Fibroblast of skin of abdomen (primary cell): ENCODE results near the gene IGSF23.
"Not testable (repeated sequence)": the region's sequence is repeated elsewhere in the genome, so short reads cannot be mapped to it uniquely, and the experiment has no call there.

Source experiments
- DNase-seq: peaks from one replicate; pipeline ENCODE4 v3.0.0-alpha.2; 2013

The IGSF23 gene

DNA sequence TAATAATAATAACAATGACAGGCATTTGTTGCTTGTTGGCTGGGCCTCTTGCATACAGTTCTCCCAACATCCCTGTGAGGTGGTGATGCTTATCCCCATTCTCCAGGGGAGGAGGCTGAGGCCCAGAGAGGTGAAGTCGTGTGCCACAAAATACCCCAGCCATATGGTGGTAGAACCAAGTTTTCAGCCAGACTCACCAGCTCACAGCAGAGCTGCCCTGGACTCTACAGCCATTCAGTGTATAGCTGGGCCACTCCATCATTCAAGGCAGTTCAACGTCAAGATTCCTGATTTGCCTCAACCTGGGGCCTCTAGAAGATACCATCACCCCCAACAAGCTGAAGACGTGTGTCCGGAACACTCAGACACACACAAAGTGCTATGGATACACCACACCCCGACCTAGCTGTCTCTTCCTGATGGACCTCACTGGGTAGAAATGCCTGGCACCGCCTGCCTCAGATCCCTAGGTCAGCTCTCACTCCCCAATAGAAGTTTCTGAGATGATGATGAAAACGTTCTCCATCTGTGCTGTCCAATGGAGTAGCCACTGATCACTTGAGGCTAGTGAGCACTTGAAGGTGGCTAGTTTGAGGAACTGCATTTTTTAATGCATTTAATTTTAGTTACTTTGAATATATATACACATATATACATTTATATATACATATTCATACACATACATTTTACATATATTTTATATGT, 53.6 kb downstream of the IGSF23 start:
- DNase-seq = no peak

DNA sequence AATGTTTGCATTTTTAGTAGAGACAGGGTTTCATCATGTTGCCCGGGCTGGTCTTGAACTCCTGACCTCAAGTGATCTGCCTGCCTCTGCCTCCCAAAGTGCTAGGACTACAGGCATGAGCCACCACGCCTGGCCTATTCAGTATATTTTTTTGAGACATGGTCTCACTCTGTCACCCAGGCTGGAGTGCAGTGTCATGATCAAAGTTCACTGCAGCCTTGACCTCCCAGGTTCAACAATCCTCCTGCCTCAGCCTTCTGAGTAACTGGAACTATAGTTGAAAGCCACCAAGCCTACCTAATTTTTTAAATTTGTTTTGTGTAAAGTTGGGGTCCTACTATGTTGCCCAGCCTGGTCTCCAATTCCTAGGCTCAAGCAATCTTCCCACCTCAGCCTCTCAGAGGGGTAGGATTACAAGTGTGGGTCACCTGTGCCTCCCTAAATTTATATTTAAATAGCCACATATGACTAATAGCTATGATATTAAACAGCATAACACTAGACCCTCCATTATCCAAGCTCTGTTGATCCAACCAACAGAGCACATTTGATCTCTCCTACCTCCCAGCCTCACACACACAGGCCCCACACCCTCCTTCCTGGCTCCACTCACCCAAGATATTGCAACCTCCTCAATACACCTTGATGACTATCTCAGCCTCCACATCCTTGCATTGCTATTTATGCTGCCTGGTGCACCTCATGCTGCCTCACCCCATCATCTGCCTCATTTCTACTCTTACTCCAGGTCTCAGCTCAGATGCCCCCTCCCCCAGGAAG, 55.8 kb downstream of the IGSF23 start:
- DNase-seq = no peak

DNA sequence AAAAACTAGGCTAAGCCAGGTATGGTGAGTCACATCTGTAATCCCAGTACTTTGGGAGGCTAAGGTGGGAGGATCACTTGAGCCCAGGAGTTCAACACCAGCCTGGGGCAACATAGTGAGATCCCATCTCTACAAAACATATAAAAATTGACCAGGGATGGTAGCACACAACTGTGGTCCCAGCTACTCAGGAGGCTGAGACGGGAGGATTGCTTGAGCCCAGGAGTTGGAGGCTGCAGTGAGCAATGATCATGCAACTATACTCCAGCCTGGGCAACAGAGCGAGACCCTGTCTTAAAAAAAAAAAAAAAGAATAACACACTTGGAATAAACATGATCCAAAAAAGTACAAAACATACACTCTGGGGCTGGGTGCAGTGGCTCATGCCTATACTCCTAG, 56.7 kb downstream of the IGSF23 start:
- not testable (repeated sequence) for DNase-seq

- DNase-seq = no peak
Measured at GRCh38 chr19:44671400-44671799, 58.0 kb downstream of the IGSF23 start, which contains the start of gene CEACAM19. Gene CEACAM19, plus strand, starts transcription at chr19:44671482. Its CDS starts 450 bp downstream, at chr19:44671932.

- DNase-seq = no peak
Measured at GRCh38 chr19:44672226-44672625, 58.9 kb downstream of the IGSF23 start.

DNA sequence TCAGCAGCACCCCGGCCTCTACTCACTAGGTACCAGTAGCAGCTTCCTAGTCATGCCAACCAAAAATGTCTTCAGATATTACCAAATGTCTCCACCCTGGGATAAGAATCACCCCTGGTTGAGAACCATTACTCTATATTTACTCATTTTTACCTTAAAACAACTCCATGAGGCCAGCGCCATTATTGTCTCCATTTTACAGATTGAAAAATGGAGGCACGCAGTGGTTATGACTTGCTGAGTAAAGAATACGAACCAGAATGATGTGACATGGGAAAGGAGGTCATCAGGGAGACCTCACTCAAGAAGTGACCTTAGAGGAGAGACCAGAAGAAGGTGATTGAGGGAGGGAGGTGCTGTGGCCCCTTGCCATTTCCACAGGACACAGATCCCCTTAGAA, 60.1 kb downstream of the IGSF23 start:
- no peak for DNase-seq

- no peak for DNase-seq
Measured at GRCh38 chr19:44675521-44675920, 62.2 kb downstream of the IGSF23 start.

DNA sequence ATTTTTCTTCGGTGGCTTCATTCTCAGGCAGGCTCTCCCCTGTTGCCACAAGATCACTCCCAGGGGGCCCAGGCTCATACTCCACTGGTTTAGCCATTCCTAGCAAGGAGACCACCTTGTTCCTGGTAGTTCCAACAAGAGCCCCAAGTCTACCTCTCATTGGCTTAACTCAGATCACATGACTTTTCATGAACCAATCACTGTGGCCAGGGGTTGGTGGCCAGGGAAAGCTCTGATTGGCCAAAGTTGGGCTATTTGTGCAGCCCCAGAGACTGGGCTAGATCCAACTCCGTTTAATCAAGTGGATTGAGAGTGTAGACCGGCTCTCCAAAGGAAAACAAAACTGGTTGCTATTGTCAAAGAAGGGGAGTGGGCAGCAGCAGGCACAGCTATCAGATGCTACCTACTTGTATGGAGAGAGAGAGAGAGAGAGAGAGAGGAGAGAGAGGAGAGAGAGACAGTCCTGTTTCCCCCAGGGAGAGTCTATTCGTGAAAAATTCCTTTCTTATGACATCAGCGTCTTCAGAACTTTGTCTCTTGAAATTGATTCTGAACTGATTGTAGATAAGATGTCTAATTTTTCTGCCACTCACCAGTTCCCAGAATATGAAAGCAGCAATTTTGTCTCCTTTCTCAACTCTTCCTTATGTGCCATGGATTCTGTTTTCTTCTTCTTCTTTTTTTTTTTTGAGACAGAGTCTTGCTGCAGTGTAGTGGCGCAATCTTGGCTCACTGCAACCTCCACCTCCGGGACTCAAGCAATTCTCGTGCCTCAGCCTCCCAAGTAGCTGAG, 63.9 kb downstream of the IGSF23 start:
- peak; percentile 74 for DNase-seq

DNA sequence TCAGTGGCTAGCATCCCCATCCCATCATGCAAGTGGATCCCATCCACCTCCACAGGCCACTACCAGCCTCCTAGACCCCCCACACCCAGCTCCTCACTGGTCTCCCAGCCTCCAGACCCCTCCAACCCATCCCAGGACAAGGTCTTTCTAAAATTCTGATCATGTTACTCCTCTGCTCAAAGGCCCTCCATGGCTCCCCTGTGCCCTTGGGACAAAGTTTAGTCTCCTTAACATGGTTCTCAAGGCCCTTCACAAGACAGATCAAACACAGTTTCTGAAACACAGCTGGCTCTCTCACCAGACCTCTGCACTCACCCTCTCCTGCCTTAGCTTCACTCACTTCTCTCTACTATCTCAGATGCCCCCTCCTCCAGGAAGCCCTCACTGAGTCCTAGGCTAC, 67.2 kb downstream of the IGSF23 start:
- no peak for DNase-seq

DNA sequence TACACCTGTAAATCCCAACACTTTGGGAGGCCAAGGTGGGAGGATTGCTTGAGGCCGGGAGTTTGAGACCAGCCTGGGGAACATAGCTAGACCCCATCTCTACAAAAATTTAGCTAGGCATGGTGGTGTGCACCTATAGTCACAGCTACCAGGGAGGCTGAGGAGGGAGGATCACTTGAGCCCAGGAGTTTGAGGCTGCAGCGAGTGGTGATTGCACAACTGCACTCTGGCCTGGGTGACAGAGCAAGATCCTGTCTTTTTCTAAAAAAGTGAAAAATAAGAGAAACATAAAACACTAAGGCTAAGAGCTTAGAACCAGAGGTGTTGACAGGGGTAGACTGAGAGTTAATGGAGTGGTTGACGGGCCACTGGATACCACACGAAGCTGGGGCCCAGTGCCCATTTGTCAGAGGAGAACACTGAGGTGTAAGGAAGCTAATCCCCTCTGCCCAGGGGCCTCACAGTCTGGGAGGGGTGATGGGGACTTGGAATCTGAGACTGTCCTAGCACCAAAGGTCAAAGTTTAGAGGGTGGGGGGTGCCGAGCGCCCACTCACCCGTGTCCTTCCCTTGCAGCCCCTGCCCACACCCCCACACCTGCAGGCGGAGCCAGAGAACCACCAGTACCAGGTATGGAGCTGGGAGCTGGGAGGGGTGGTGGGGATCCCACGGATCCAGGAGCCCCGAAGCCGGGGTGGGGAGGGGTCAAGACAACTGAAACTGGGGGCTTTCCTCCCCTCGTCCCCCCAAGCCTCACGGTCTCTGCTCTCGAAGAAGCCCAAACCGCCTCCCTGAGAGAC, 68.8 kb downstream of the IGSF23 start:
- DNase-seq = no peak

DNA sequence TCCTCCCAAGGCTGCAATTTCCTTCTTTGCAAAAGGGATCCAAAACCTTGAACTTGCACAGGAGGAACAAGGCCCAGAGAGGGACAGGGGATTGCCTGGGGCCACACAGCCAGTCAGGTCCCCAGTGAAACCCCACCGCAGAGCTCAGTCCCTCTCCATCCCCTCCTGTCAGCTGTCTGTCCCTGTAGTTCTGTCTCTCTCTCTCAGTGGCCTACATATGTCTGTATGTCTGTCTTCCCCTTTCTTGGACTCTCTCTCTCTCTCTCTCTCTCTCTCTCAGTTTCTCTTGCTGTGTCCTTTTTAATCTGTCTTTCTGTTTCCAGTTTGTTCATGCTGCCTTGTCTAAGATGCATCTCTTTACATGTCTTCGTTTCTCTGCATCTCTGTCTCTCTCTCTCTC, 69.4 kb downstream of the IGSF23 start:
- DNase-seq = no peak

DNA sequence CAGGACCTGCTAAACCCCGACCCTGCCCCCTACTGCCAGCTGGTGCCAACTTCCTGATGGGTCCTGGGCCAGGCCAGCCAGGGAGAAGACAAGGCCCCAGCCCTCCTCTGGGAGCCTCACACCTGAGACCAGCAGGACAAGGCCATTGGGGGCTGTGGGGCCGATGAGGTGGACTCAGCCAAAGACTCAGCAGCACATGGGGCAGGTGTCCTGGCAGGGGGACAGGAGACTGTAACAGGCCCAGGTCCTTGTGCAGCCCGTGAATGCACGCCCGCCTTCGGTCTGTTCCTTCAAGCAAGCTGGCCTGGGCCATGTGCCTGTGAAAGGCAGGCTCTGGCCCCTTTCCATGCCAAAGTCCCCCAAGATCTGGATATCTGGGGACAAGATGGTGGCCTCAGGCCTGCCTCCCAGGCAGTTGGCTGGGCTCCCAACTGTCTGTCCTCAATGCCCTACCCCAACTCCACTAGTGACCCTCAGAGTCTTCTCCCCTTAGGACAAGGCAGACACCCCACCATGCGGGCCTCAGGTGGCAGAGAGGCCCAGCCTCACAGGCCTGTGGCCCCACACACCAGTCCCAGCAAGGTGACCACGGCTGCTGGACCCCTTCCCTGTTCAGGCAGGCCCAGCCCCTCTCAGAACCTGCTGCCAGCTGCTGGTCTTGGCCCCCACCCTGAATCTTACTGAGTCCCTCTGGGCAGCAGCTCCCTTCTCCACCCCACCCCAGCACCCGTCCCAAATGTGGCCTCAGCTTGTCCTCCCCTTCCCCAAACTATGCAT, 70.3 kb downstream of the IGSF23 start:
- no peak for DNase-seq

DNA sequence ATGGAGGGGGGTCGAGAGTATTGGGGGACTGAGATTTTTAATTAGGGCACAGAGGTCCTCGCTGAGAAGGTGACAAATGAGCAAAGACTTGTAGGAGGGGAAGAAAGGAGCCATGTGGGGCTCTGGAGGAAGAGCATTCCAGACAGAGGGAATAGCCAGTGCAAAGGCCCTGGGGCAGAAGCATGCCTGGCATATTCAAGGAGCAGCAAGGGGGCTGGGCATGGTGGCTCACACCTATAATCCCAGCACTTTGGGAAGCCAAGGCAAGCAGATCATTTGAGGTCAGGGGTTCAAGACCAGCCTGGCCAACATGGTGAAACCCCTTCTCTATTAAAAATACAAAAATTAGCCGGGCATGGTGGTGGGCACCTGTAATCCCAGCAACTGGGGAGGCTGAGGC, 71.0 kb downstream of the IGSF23 start:
- DNase-seq = not testable (repeated sequence)

GRCh38 chr19:44684892-44685863, 71.8 kb downstream of the IGSF23 start:
- peak; percentile 94 for DNase-seq

DNA sequence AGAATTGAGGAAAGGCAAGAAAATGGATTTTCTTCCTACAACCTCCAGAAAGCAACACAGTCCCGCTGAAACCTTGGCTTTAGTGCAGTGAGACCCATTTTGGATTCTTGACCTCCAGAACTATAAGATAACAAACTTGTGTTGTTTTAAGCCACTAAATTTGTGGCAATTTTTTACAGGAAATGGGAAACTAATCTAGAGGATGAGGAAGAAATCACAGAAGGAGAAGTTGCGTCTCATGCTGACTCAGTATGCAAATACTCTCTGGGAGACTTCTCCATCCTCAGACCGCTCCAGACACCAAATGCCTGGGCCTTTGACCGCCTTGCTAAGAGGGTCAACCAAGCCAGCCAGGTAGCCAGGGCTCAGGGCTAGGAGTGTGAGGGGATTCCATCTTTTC, 72.5 kb downstream of the IGSF23 start:
- peak; percentile 31 for DNase-seq
